ENCODE data around the gene KCND3.
A peak's percentile ranks its signal among the peaks of the same experiment; 100 is the strongest.

DNA sequence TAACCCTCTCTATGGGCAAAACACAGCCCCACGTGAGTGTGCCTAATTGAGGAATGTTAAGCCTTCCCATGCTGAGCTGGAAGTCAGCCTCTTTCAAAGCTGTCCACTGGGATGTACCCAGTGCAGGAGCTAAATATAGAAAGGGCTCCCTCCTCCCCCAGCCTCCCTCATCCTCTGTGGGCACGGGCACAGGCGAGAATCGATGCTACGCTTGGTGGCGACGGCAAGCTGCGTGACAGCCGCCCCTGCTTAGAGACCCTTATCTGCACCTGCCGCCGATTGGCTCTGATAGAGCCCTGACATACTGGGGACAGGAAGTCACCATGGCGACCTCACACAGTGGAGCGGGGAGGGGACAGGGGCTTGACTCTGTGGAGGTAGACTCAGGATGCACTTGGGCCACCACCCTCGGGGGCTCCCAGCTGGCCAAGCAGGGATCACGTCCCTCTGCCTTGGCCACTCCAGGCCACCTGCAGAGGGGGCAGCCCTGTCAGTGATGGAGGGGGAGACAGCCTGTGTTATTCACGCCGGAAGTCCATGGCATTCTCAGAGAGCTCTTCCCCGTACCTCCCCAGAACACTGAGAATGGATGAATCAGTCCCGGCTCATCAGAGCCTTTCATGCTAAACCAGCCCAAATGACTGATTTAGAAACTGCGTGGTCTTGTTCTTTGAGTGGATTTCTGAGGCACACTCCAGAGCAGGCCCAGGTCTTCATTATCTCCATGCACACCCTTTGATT is 84.8 kb downstream of the KCND3 start:
- TF ChIP-seq GATA2 (IDR thresholded peaks at IDR 0.05; ENCODE audit: low read depth, low read length) (peak; percentile 72), GATA3 (IDR thresholded peaks at IDR 0.05; ENCODE audit: low read depth, low read length) (no peak)
